ENCODE measurements around the gene IGFBPL1. TPM values are rescaled to one million over a fixed set of nuclear protein-coding genes. Genes with fewer than 3 reads are reported as not detected.

Gene IGFBPL1
- total and polyA plus RNA-seq, 2 of the 13 experiments (the other 11 are each of a cell fraction or from before 2014, with no cell fraction given) = 0.24 TPM; not detected in 1

DNA sequence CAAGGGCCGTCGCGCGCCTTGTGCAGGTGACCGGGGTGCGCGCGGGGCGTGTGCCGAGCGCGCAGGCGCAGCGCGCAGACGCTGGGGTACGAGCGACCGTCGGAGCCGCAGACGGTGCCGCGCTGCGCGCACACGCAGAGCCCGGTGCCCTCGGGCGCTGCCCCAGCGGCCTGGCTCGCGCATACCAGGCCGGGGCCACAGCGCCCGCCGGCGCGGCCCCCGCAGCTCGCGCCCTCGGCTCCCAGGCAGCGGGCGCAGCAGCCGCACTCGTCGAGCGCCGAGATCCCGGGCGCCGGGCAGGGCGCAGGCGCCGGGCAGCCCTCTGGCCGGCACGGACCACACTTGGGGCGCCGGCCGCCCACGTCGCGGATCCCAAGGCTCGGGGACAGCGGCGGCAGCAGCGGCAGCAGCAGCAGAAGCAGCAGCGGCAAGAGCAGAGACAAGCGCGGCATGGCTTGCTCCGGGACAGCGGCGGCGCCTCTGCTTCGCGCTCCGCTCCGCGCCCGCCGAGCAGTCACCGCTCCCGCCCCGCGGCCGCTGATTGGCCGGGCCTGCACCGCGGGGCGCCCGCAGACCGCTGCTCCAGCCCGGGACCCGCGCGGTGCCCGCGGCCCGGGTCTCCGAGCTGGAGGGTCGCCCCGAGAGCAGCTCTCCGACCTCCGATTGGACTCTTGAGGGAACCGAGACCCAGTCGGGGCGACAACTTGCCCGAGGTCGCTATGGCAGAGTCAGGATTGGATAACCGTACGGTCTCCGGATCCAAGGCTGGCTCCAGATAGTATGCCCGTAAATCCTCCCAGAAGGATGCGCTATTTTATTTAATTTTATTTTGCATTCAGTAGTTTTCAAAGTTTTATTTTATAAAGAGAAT lies at the start of gene IGFBPL1 (continued):
- TF ChIP-seq, protein P1, sequence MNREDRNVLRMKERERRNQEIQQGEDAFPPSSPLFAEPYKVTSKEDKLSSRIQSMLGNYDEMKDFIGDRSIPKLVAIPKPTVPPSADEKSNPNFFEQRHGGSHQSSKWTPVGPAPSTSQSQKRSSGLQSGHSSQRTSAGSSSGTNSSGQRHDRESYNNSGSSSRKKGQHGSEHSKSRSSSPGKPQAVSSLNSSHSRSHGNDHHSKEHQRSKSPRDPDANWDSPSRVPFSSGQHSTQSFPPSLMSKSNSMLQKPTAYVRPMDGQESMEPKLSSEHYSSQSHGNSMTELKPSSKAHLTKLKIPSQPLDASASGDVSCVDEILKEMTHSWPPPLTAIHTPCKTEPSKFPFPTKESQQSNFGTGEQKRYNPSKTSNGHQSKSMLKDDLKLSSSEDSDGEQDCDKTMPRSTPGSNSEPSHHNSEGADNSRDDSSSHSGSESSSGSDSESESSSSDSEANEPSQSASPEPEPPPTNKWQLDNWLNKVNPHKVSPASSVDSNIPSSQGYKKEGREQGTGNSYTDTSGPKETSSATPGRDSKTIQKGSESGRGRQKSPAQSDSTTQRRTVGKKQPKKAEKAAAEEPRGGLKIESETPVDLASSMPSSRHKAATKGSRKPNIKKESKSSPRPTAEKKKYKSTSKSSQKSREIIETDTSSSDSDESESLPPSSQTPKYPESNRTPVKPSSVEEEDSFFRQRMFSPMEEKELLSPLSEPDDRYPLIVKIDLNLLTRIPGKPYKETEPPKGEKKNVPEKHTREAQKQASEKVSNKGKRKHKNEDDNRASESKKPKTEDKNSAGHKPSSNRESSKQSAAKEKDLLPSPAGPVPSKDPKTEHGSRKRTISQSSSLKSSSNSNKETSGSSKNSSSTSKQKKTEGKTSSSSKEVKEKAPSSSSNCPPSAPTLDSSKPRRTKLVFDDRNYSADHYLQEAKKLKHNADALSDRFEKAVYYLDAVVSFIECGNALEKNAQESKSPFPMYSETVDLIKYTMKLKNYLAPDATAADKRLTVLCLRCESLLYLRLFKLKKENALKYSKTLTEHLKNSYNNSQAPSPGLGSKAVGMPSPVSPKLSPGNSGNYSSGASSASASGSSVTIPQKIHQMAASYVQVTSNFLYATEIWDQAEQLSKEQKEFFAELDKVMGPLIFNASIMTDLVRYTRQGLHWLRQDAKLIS (CRISPR knock-in tag; IDR thresholded peaks at IDR 0.05) = no peak
- peak; percentile 81 for TF ChIP-seq ARNT2 (CRISPR knock-in tag; IDR thresholded peaks at IDR 0.05; ENCODE audit: low read depth)
- TF ChIP-seq SAFB2 (CRISPR knock-in tag; IDR thresholded peaks at IDR 0.05; ENCODE audit: borderline replicate concordance, low read depth) = 0 out of 2 replicates have a peak, but pooled peaks have one; percentile 28
- TF ChIP-seq GRHL1 (CRISPR knock-in tag; conservative IDR thresholded peaks at IDR 0.05) = no peak
- TF ChIP-seq ELF1 (CRISPR knock-in tag; IDR thresholded peaks at IDR 0.05) = no peak
- no peak for TF ChIP-seq MLXIP (CRISPR knock-in tag; IDR thresholded peaks at IDR 0.05; ENCODE audit: borderline replicate concordance)
- TF ChIP-seq, protein P2, sequence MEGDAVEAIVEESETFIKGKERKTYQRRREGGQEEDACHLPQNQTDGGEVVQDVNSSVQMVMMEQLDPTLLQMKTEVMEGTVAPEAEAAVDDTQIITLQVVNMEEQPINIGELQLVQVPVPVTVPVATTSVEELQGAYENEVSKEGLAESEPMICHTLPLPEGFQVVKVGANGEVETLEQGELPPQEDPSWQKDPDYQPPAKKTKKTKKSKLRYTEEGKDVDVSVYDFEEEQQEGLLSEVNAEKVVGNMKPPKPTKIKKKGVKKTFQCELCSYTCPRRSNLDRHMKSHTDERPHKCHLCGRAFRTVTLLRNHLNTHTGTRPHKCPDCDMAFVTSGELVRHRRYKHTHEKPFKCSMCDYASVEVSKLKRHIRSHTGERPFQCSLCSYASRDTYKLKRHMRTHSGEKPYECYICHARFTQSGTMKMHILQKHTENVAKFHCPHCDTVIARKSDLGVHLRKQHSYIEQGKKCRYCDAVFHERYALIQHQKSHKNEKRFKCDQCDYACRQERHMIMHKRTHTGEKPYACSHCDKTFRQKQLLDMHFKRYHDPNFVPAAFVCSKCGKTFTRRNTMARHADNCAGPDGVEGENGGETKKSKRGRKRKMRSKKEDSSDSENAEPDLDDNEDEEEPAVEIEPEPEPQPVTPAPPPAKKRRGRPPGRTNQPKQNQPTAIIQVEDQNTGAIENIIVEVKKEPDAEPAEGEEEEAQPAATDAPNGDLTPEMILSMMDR (CRISPR knock-in tag; IDR thresholded peaks at IDR 0.05) = peak; percentile 21; the same call in 1 of the 2 replicates
- TF ChIP-seq, protein P3, sequence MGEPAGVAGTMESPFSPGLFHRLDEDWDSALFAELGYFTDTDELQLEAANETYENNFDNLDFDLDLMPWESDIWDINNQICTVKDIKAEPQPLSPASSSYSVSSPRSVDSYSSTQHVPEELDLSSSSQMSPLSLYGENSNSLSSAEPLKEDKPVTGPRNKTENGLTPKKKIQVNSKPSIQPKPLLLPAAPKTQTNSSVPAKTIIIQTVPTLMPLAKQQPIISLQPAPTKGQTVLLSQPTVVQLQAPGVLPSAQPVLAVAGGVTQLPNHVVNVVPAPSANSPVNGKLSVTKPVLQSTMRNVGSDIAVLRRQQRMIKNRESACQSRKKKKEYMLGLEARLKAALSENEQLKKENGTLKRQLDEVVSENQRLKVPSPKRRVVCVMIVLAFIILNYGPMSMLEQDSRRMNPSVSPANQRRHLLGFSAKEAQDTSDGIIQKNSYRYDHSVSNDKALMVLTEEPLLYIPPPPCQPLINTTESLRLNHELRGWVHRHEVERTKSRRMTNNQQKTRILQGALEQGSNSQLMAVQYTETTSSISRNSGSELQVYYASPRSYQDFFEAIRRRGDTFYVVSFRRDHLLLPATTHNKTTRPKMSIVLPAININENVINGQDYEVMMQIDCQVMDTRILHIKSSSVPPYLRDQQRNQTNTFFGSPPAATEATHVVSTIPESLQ (CRISPR knock-in tag; conservative IDR thresholded peaks at IDR 0.05) = no peak

Data from HepG2 (cell line).